Measurements from ENCODE around the gene PRAC1. TPM values are rescaled to one million over a fixed set of nuclear protein-coding genes. Genes with fewer than 3 reads are reported as not detected.

The PRAC1 gene
- total RNA-seq, 1 experiment from 2014 or later: not detected

GRCh38 chr17:48729335-48730239 lies 7.3 kb upstream of the PRAC1 start:
- Histone ChIP-seq H3K4me1 (ENCODE audit: insufficient read depth, low read length) (no peaks in the 10 kb centered on the region), H4K20me1 (ENCODE audit: control insufficient read depth, insufficient read depth, insufficient read length) (peaks cover 4% of the 10 kb centered on the region), H3K27me3 (ENCODE audit: insufficient read depth, low read length) (peaks cover 99% of the 10 kb centered on the region), H3K9ac (ENCODE audit: extremely low read depth, insufficient read length, low read length) (no peak overlapping the region), H3K79me2 (ENCODE audit: insufficient read depth, low read length) (no peaks in the 10 kb centered on the region), H3K4ac (ENCODE audit: low read depth, low read length) (no peak overlapping the region), H3K9me3 (ENCODE audit: control insufficient read depth, low read depth, low read length) (no peaks in the 10 kb centered on the region), H3K14ac (ENCODE audit: insufficient read depth, low read length) (no peak overlapping the region), H4K91ac (ENCODE audit: insufficient read length, low read depth, low read length) (no peak overlapping the region), H2BK15ac (ENCODE audit: low read depth, low read length) (no peak overlapping the region), H4K5ac (ENCODE audit: insufficient read length, low read depth, low read length) (no peak overlapping the region), H2BK12ac (ENCODE audit: insufficient read length, low read depth, low read length) (no peak overlapping the region), H2AFZ (ENCODE audit: low read length) (no peak overlapping the region), H3K23ac (ENCODE audit: insufficient read length, low read depth, low read length) (no peak overlapping the region), H2BK120ac (ENCODE audit: low read depth, low read length, poor library complexity, severe bottlenecking) (no peak overlapping the region), H2BK5ac (ENCODE audit: insufficient read length, low read length) (no peak overlapping the region), H2AK5ac (ENCODE audit: insufficient read length, low read length) (no peak overlapping the region), H3K79me1 (ENCODE audit: insufficient read depth, low read depth, low read length, poor library complexity, severe bottlenecking) (no peaks in the 10 kb centered on the region), H3K56ac (ENCODE audit: insufficient read length, low read depth, low read length) (no peak overlapping the region), H4K8ac (replicated peaks; ENCODE audit: insufficient read length, low read depth, low read length) (no peak overlapping the region), H3K23me2 (ENCODE audit: insufficient read length, low read depth, low read length, poor library complexity, severe bottlenecking) (peaks cover 4% of the 10 kb centered on the region), H3K27ac (ENCODE audit: insufficient read length, low read depth, low read length) (no peak overlapping the region), H3K4me2 (ENCODE audit: insufficient read depth, insufficient read length, low read length) (peak overlapping the region; percentile 39), H3T11ph (ENCODE audit: low read length) (no peak overlapping the region), H2BK20ac (ENCODE audit: low read depth, low read length, poor library complexity, severe bottlenecking) (no peak overlapping the region), H3K18ac (ENCODE audit: insufficient read length, low read depth, low read length) (no peak overlapping the region)
- no CpG with 5 or more reads among the region's 19 CpGs for WGBS (ENCODE audit: extremely low coverage, insufficient read length, low lambda C conversion rate)
- TF ChIP-seq CTCF (conservative IDR thresholded peaks at IDR 0.05): no peak
- Mint-ChIP-seq H3K4me3 (peak overlapping the region in 1 of 2 experiments; percentile 67; a peak in 2 of 5 replicates), H3K9me3 (peaks cover 4 to 11% of the 10 kb centered on the region in 2 experiments; a peak in 3 of 5 replicates), H3K36me3 (ENCODE audit: insufficient read depth in 1 of 3, low read depth in 3 of 3) (peaks cover 0 to 2% (median 0%) of the 10 kb centered on the region in 3 experiments; a peak in 1 of 7 replicates), H3K4me1 (peaks cover 10 to 22% of the 10 kb centered on the region in 2 experiments), H3K27me3 (ENCODE audit: low read depth) (peaks cover 100% of the 10 kb centered on the region), H3K27ac (no peak overlapping the region)
- no peak for DNase-seq

Measured in H9 (cell line).